ENCODE measurements around the gene PPP1R12B.
"Not testable (repeated sequence)": the region's sequence is repeated elsewhere in the genome, so short reads cannot be mapped to it uniquely, and the experiment has no call there.

The PPP1R12B gene

DNA sequence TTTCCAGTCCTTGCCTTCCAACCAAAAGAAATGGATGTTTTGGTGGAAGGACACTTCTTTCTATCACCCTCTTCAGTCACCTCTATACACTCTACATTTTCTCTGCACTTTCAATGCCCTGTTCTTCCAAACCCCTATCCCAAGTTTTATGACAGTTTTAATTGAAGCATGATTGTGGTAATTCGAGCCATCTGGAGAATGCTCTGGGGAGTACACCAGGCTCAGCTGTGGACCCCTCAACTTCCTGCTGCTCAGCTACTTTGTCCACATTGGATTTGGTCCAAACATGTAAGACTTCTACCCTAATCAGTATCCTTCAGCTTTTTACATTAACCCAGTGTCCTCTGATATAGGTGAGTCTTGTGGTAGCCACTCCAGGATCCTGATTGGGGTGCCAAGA, 232.1 kb downstream of the PPP1R12B start:
- Mint-ChIP-seq H3K4me1 (ENCODE audit: low read depth) (no peaks in the 10 kb centered on the region), H3K27ac (no peak overlapping the region), H3K36me3 (ENCODE audit: low read depth) (peaks cover 4% of the 10 kb centered on the region), H3K27me3 (ENCODE audit: low read depth) (no peaks in the 10 kb centered on the region), H3K9me3 (no peaks in the 10 kb centered on the region), H3K4me3 (no peak overlapping the region)

DNA sequence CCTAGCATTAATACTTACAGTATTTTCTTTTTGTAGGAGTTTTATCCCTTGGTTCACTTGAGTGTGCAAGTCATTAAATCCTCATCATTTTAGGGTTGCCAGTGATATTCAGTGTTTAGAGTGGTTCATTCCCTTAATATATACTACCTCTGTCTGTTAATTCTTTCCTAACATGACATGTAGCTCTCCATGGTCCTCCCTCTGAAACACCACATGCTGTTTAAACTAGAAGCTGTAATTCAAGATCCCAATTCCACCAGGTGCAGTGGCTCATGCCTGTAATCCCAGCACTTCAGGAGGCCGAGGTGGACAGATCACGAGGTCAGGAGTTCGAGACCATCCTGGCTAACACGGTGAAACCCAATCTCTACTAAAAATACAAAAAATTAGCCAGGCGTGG, 233.9 kb downstream of the PPP1R12B start:
- not testable (repeated sequence) for H3K9me3 Mint-ChIP-seq; H3K4me3 Mint-ChIP-seq; H3K4me1 Mint-ChIP-seq (ENCODE audit: low read depth); H3K27ac Mint-ChIP-seq; H3K27me3 Mint-ChIP-seq (ENCODE audit: low read depth); H3K36me3 Mint-ChIP-seq (ENCODE audit: low read depth)

DNA sequence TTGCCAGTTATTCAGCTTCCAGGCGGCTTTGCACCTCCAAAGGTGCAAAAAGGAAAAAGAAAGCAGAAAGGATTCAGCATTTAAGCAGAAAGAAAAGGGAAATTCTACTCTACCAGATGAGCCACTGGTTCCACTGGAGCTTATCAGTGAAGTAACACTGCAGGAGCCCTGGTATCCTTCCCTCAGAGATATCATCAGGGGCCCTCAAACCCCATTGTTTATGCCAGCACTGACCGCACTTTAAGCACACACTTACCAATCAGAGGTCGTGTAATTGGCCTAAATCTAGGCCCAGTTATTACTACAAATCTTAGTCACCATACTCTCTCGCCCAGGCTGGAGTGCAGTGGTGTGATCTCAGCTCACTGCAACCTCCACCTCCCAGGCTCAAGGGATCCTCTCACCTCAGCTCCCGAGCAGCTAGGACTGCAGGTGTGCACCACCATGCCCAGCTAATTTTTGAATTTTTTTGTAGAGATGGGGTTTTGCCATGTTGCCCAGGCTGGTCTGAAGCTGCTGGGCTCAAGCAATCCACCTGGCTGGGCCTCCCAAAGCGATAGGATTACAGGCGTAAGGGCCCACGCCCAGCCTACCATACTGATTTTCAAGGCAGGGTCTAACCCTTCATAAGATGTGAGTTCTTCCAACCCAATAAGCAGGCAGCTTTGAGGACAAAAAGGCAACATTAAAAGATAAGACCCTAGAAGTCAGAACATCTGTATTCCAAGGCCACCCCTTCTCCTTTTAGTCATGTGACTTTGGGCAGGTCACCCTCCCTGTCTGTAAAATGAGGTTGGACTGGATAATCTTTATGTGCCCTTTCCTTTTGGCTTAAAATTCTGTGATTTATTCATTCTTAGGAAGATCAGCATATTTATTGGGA, 236.4 kb downstream of the PPP1R12B start:
- Mint-ChIP-seq H3K27me3 (ENCODE audit: low read depth) (no peaks in the 10 kb centered on the region), H3K4me1 (ENCODE audit: low read depth) (peaks cover 2% of the 10 kb centered on the region), H3K4me3 (no peak overlapping the region), H3K27ac (no peak overlapping the region), H3K9me3 (no peaks in the 10 kb centered on the region), H3K36me3 (ENCODE audit: low read depth) (peaks cover 4% of the 10 kb centered on the region)

DNA sequence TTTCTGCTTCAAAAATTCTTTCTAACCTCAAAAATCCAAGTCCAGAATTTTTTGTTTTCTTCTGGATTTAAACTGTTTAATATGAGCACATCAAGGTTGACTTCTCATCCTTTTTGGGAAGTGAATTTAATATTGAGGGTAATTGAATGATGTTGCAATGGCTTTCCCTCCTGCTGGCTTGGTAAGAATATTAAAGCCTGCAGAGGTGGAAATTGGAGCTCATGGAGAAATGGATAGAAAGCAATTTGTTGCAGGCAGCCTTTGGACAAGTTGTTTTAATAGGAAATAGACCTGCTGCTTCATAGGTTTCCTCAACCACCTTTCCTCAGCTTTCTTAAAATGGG, 237.1 kb downstream of the PPP1R12B start:
- H3K27ac Mint-ChIP-seq: no peak overlapping the region
- peaks cover 4% of the 10 kb centered on the region for H3K36me3 Mint-ChIP-seq (ENCODE audit: low read depth)
- H3K4me3 Mint-ChIP-seq: no peak overlapping the region
- H3K4me1 Mint-ChIP-seq (ENCODE audit: low read depth): peaks cover 2% of the 10 kb centered on the region
- no peaks in the 10 kb centered on the region for H3K9me3 Mint-ChIP-seq
- no peaks in the 10 kb centered on the region for H3K27me3 Mint-ChIP-seq (ENCODE audit: low read depth)

DNA sequence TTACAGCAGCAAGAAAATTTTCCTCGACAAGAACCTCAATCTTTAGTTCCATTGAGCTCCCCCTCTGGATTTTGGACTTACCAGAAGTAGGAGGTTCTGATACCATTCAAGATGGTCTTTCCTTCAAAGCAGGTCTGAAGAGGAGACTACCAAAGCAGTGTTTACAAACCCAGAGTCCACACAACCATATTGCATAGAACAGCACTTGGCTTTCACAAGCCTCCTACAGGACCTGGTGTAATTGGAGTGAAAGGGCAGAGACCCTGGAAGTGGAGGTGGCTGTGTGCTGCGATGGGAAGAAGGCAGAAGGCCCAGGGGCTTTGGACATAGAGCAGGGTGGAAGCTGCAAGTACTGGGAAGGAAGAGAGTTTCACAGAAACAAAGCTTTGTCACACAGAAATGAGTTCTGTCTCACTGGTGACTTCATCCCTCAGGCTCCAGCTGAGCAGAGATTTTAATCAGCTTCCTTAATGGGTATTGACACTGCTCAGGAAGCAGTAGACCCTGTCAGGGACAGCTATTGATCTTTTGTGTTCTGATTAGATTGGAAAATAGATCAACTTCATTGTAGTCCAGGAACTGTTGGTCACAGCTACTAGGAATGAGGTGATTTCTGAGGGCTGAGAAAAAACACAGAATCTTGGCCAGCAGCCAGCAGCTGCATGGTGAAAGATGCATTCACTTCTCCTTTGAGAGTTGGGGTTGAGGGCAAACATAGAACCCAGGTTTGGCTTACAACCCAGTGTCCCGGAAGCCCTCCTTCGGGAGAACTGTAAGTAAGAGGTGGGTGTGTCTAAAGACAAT, 237.7 kb downstream of the PPP1R12B start:
- no peaks in the 10 kb centered on the region for H3K27me3 Mint-ChIP-seq (ENCODE audit: low read depth)
- no peak overlapping the region for H3K4me3 Mint-ChIP-seq
- H3K27ac Mint-ChIP-seq: no peak overlapping the region
- peaks cover 2% of the 10 kb centered on the region for H3K4me1 Mint-ChIP-seq (ENCODE audit: low read depth)
- no peaks in the 10 kb centered on the region for H3K9me3 Mint-ChIP-seq
- H3K36me3 Mint-ChIP-seq (ENCODE audit: low read depth): peaks cover 3% of the 10 kb centered on the region

DNA sequence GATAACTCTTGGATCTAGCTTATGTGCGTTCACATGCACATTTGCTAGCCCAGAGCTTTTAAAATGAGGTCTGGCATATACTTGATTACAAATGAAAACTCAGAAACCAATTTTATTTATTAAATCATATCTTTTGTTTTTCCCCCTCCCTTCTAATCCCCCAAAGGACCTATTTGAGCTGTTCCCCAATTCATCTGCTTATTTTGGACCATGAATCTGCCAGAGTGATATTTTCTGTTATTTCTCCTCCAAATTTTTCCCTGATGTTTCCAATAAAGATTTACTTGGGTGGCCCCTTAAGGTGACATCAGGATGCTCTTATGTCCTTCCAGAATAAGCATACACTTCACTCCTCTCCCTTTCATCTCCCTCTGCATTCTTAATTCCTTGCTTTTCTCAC, 238.4 kb downstream of the PPP1R12B start:
- Mint-ChIP-seq H3K27me3 (ENCODE audit: low read depth) (no peaks in the 10 kb centered on the region), H3K9me3 (no peaks in the 10 kb centered on the region), H3K4me3 (no peak overlapping the region), H3K4me1 (ENCODE audit: low read depth) (peaks cover 2% of the 10 kb centered on the region), H3K27ac (no peak overlapping the region), H3K36me3 (ENCODE audit: low read depth) (peaks cover 3% of the 10 kb centered on the region)

DNA sequence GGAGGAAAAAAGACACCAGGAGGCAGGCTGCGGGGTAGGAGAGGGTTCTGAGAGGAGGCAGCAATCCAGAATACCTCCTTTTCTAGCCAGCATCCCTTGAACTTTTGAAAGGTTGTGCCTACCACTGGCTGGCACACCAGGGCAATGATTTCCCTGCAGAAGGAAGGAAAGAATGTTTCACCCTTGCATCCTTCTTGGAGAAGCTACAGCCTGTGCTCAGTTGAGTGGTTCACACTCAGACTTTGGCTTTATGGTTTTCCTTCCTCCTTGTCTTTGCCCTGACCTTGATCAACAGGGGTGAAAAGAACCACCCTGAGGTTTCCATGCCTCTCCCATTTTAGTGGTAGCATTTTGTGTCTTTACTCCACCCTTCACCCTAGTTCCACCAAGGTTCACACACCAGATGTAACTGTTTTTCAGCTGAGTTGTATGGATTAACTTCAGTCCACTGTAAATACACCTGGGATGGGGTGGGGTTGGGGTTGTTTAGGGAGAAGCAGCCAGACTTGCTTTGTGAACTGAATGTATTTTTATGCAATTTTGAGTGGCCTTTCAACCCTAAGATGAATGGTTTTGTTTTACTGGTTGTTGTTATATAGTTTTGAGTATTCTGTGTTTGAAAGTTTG, 239.5 kb downstream of the PPP1R12B start:
- H3K4me1 Mint-ChIP-seq (ENCODE audit: low read depth): peaks cover 2% of the 10 kb centered on the region
- no peaks in the 10 kb centered on the region for H3K27me3 Mint-ChIP-seq (ENCODE audit: low read depth)
- H3K9me3 Mint-ChIP-seq: no peaks in the 10 kb centered on the region
- no peak overlapping the region for H3K4me3 Mint-ChIP-seq
- H3K27ac Mint-ChIP-seq: no peak overlapping the region
- no peaks in the 10 kb centered on the region for H3K36me3 Mint-ChIP-seq (ENCODE audit: low read depth)

DNA sequence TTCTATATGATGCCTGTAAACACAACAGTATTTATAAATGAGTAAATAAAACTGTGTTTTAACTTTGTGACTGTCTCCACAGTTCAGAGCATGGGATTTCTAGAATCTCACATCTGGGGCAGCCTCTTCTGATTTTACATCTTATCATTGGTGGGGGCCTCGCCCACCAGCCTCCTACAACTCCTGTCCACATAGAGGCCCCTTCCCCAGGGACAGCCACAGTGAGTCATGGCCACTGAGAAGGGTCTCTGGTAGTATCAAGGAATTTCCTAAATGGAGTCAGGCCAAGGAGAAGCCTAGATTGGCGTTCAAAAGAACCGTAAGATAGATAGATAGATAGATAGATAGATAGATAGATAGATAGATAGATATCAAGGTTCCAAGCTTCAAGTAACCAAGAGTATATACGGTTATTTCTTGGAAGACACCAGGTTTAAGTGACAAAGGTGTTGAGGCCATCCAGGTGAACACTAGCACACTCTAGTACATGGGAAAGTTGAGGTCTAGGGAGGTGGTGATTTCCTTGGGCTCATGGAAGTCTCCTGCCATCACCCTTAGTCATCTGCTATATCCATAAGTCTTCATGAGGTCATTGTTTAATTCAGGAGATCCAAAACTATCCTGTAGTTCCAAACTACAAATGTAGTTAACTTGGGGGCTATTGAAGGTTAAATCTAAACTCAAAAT, 240.1 kb downstream of the PPP1R12B start:
- H3K4me3 Mint-ChIP-seq: no peak overlapping the region
- H3K27ac Mint-ChIP-seq: no peak overlapping the region
- H3K9me3 Mint-ChIP-seq: no peaks in the 10 kb centered on the region
- H3K36me3 Mint-ChIP-seq (ENCODE audit: low read depth): no peaks in the 10 kb centered on the region
- peaks cover 2% of the 10 kb centered on the region for H3K4me1 Mint-ChIP-seq (ENCODE audit: low read depth)
- no peaks in the 10 kb centered on the region for H3K27me3 Mint-ChIP-seq (ENCODE audit: low read depth)

DNA sequence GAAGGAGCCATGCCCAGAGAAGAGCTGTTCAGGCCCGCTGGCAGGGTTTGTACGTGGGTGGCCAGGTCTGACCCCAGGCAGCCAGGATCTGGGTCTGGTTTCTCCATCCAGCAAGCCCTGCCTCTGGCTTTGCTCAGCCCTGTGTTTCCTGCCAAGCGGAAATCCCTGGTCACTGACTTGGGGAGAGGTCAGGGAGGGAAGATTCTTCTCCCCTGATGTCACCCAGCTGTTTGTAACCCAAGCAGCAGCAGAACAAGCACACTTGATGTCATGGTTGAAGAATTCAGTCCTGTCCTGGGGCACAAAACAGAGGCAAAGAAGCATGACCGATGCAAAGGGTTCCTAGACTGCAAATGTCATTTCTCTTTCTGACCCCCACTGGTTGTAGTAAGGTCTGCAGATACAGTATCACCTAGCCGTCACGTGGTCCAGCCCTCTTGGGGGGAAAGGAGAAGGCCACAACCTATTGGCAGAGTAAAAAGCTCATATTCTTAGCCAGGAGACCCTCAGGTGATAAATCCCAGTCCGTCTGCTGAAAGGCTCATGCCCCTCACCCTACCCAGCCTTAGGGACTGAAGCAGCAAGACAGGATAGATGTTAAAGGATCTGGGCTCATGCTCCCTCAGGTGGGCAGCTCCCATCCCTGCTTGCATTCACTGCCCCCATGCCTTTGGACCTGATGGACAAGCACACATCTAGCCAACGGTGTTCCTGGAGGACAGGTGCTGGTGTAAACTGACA, 240.9 kb downstream of the PPP1R12B start:
- peaks cover 2% of the 10 kb centered on the region for H3K4me1 Mint-ChIP-seq (ENCODE audit: low read depth)
- H3K27me3 Mint-ChIP-seq (ENCODE audit: low read depth): no peaks in the 10 kb centered on the region
- no peaks in the 10 kb centered on the region for H3K36me3 Mint-ChIP-seq (ENCODE audit: low read depth)
- no peak overlapping the region for H3K4me3 Mint-ChIP-seq
- no peaks in the 10 kb centered on the region for H3K9me3 Mint-ChIP-seq
- H3K27ac Mint-ChIP-seq: no peak overlapping the region

DNA sequence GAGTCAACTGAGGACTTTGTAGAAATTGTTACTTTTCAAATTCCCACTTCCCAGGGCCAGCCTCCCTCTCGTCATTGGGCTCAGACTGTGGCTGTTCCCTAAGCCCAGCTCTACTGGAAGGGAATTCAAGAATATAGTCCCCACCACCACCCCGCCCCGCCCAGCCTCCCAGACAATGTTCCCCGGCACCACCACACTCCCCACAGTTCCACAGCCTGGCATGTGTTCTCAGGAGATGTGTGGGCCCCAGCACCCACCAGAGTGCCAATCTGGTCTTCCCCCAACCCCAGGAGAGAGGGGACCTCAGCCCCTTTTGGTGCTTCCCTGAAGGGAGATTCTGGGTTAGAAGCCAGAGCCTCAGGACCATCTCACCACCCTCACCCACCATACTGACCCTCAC, 241.6 kb downstream of the PPP1R12B start:
- no peaks in the 10 kb centered on the region for H3K36me3 Mint-ChIP-seq (ENCODE audit: low read depth)
- H3K4me3 Mint-ChIP-seq: no peak overlapping the region
- H3K4me1 Mint-ChIP-seq (ENCODE audit: low read depth): peaks cover 2% of the 10 kb centered on the region
- no peaks in the 10 kb centered on the region for H3K9me3 Mint-ChIP-seq
- no peak overlapping the region for H3K27ac Mint-ChIP-seq
- no peaks in the 10 kb centered on the region for H3K27me3 Mint-ChIP-seq (ENCODE audit: low read depth)

DNA sequence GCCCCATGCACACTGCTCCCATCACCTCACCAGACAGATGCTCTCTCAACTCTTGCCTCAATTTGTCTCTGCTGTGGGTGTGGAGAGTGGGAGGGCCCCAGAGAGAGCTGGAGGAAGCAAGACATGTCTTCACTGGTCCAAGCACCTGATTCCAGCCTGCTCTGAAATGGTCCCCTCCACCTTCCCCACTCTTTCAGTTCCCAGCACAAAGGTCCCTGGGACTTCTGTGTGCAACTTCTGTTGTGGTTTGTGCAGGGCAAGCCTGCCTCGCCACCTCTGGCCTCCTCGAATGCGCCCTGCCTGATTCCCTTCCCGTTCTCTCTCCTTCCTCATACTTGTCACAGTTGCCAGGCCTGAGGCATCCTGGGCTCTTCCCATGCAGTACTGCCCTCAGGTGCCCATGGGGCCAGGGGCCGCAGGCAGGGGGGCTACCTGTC, 242.5 kb downstream of the PPP1R12B start:
- Mint-ChIP-seq H3K36me3 (ENCODE audit: low read depth) (no peaks in the 10 kb centered on the region), H3K27me3 (ENCODE audit: low read depth) (no peaks in the 10 kb centered on the region), H3K9me3 (no peaks in the 10 kb centered on the region), H3K4me3 (no peak overlapping the region), H3K4me1 (ENCODE audit: low read depth) (peaks cover 2% of the 10 kb centered on the region), H3K27ac (no peak overlapping the region)

DNA sequence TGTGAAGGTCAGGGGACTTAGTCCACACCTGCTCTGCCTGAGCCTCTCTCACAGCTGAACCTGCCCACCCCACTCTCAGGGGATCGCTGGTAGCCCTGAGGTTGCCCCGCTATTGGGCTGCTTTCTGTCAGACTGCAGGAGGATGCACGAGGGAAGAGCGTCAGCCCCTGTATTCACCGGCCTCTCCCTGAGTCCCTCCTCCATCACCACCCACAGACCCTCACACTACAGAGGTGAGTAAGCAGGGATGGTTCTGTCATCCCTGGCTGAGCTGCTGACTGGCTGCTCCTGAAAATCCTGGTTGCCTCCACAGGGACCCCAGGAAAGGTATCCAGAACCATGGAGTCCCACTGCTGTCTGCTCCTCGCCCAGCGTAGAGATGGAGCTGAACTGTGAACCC, 243.0 kb downstream of the PPP1R12B start:
- Mint-ChIP-seq H3K4me1 (ENCODE audit: low read depth) (peaks cover 2% of the 10 kb centered on the region), H3K27ac (no peak overlapping the region), H3K36me3 (ENCODE audit: low read depth) (no peaks in the 10 kb centered on the region), H3K27me3 (ENCODE audit: low read depth) (no peaks in the 10 kb centered on the region), H3K9me3 (no peaks in the 10 kb centered on the region), H3K4me3 (no peak overlapping the region)

DNA sequence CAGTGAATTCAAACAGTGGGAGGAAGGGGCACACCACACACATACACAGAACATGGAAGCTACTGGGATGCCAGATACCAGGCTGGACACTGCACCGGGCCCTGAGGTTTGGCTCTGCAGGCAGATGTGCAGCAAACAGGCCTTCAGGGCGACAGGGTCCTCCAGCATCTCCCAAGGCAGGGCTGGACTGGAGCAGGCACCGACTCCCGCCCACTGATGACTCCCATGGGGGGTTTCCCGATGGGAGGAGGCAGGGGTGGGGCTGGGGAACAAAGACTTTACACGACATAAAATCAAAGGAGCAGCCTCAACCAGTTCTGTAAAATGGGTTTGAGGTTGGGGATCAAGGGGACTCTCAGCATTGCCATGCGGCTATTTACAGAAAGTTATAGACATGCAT, 243.6 kb downstream of the PPP1R12B start:
- Mint-ChIP-seq H3K4me1 (ENCODE audit: low read depth) (peaks cover 2% of the 10 kb centered on the region), H3K36me3 (ENCODE audit: low read depth) (no peaks in the 10 kb centered on the region), H3K9me3 (no peaks in the 10 kb centered on the region), H3K27ac (no peak overlapping the region), H3K4me3 (no peak overlapping the region), H3K27me3 (ENCODE audit: low read depth) (no peaks in the 10 kb centered on the region)

DNA sequence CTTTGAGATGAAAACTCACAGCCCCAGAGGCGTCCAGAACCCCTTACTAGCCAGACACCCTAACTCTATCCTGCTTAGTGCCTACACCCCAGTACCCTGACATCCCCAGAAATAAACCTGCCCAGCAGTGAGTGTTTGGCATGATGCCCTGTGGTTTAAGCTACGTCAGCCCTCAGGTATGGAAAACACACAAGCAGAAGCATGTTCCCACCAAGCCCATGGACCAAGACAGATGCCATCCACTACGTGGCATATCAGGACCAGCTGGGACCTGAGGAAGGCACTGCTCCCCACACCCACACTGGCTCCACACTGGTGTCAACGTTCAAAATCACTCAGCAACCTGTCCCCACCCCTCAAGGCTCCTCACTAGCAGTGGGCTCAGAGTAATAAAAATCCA, 245.3 kb downstream of the PPP1R12B start:
- Mint-ChIP-seq H3K4me3 (no peak overlapping the region), H3K27me3 (ENCODE audit: low read depth) (no peaks in the 10 kb centered on the region), H3K4me1 (ENCODE audit: low read depth) (no peaks in the 10 kb centered on the region), H3K36me3 (ENCODE audit: low read depth) (no peaks in the 10 kb centered on the region), H3K9me3 (no peaks in the 10 kb centered on the region), H3K27ac (no peak overlapping the region)

Measured in T-helper 1 cell treated with Interleukin-12 subunit alpha and Interleukin-12 subunit beta and Interleukin-4 antibody, amounts not matched to agents 30 μg/mL and 1 μg/mL, for 36 hours (primary cell).